GM12872 (cell line): ENCODE measurements around the gene PPP2R2C.

Experiments
- CTCF ChIP-seq: IDR thresholded peaks from 3 replicates; pipeline ENCODE4 v1.5.1; 2011; ENCODE audit warnings: low read depth, mild to moderate bottlenecking, low read length, moderate library complexity; ENCODE audit not compliant: insufficient read depth

PPP2R2C gene

DNA sequence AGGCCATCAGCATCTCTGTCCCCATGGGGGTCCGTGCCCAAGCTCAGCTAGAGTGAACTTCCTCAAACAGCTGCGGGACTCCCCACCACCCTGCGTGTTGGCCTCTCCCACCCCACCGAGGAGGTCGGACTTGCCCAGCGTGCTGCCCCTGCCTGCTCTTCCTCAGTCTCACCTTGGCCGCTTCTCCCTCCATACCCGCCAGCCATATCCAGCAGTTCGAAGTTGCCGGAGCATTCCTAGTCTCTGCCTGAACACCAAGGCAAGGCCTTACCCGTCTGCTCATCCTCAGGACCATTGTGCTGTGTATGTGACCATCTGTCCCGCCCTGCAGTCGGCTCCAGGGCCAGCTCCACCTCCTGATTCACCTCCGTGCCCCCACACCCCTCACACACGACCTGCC, 118.3 kb downstream of the PPP2R2C start:
- no peak for TF ChIP-seq CTCF

DNA sequence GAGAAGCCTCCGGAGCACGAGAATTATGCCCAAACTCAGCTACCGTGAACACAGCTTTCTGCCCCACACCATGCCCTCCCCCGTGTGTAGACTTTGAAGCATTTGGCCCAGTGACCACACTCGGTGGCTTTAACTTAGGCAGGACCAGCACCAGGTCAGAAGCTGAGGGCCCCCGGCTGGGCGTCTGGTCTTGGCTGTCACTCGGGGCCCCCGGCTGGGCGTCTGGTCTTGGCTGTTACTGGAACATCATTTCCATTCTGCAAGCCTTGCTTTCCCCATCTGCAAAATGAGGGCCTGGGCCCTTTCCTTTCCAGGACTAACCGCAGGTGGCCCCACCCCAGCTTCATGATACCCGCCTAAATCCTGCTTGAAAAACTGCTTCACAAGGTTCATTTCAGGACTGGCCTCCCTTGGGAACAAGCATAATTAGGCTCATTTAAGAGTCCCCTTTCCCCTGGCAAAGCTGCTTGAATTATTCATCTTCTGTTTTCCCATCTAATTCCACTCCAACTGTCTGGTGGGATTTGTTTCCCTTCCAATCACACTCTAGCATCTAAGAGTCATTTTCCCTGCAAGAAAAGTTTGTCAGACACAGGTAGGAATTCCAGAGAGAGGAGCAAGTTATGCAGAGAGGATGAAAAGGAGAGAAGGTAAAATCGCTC, 120.3 kb downstream of the PPP2R2C start:
- TF ChIP-seq CTCF = no peak

- no peak for TF ChIP-seq CTCF
Observed at GRCh38 chr4:6351246-6352000, 121.0 kb downstream of the PPP2R2C start.

GRCh38 chr4:6350646-6351045, 121.8 kb downstream of the PPP2R2C start:
- no peak for TF ChIP-seq CTCF

- TF ChIP-seq CTCF = no peak
Observed at GRCh38 chr4:6349896-6350603, 122.4 kb downstream of the PPP2R2C start.

DNA sequence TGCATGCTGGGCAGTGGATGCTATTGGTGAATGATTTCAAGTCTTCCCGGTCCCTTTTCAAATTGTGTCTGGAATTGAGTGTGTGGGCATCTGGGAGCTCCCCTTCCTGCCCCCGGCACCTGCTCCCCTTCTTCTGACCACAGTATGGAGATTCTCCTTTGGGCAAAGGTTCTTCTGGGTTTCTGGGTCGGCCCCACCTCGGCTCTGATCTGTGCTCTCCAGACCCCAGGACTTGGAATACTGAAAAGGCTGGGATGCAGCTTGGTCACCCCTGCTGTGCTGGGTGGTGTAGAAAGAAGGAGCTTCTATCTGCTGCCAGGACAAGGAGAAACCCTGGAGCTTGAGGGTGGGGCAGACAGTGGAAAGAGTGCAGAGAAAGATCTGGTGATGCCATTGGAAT, 124.0 kb downstream of the PPP2R2C start:
- no peak for TF ChIP-seq CTCF

DNA sequence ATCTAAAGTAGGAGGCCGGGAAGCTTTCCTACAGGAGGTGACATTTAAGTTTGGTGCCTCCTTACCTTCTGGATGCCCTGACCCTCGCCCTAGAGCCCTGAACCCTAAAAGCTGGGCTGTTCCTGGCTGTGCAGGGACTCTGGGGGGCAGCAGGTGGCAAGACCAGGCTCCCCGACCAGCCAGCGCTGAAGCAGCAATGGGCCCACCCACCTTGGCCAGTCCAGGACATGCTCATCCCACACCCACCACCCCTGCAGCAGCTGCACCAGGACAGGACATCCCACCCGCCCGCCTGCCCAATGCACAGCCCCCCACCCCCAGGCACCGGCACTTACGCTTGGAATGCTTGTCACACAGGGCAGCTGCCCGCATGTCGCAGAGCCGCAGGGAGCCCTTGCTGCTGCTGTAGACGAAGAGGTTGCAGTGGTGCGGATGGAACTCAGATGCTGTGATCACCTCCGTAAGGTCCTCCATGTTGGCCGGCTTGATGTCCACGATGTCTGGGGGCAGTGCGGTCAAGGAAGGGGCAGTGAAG, 124.8 kb downstream of the PPP2R2C start:
- no peak for TF ChIP-seq CTCF
